Nephron (organoid): ENCODE measurements around the gene CEND1.

Experiments
- H3K27ac Mint-ChIP-seq, 3 experiments: 2 replicates each; pipeline ENCODE4 v1.8.0; 2020; ENCODE audit warnings: mixed read lengths in 3 of 3, mild to moderate bottlenecking in 2 of 3, moderate library complexity in 1 of 3
- H3K27me3 Mint-ChIP-seq: 2 replicates; pipeline ENCODE4 v1.8.0; 2021; ENCODE audit warnings: low read depth, mild to moderate bottlenecking, moderate library complexity, mixed read lengths
- H3K36me3 Mint-ChIP-seq: 2 replicates; pipeline ENCODE4 v1.8.0; 2020; ENCODE audit warnings: low read depth, mixed read lengths
- H3K4me1 Mint-ChIP-seq: 2 replicates; pipeline ENCODE4 v1.8.0; 2020; ENCODE audit warnings: mixed read lengths
- H3K4me3 Mint-ChIP-seq, 3 experiments: 2 replicates each; pipeline ENCODE4 v1.8.0; 2020; ENCODE audit warnings: mild to moderate bottlenecking in 3 of 3, mixed read lengths in 3 of 3, moderate library complexity in 2 of 3
- H3K9me3 Mint-ChIP-seq: 2 replicates; pipeline ENCODE4 v1.8.0; 2020; ENCODE audit warnings: mixed read lengths
- CTCF ChIP-seq, 3 experiments: fragments of 200-600 bp; sonication (generic); IDR thresholded peaks; one replicate each; pipeline ENCODE4 v1.5.0; 2021; ENCODE audit warnings: antibody characterized with exemption in 3 of 3; ENCODE audit not compliant: unreplicated experiment in 3 of 3

The CEND1 gene

GRCh38 chr11:818396-819128 is 28.7 kb upstream of the CEND1 start, which contains the start of gene PNPLA2:
Gene PNPLA2, plus strand, starts transcription at chr11:818914. Its CDS starts 805 bp downstream, at chr11:819719.
- peaks cover 4% of the 10 kb centered on the region for H3K36me3 Mint-ChIP-seq
- H3K9me3 Mint-ChIP-seq = no peaks in the 10 kb centered on the region
- peaks cover 4% of the 10 kb centered on the region for H3K4me1 Mint-ChIP-seq
- peak within 1 kb of the TSS in 1 of 3 experiments; percentile 67 for H3K27ac Mint-ChIP-seq
- no peak for TF ChIP-seq CTCF (IDR thresholded peaks at IDR 0.05; ENCODE audit: unreplicated experiment in 3 of 3)
- H3K27me3 Mint-ChIP-seq = peaks cover 5% of the 10 kb centered on the region
- H3K4me3 Mint-ChIP-seq = peak within 1 kb of the TSS; percentile 80 to 89 (median 86)

- Mint-ChIP-seq H3K27me3 (peaks cover 5% of the 10 kb centered on the region), H3K36me3 (peaks cover 15% of the 10 kb centered on the region), H3K4me3 (peak overlapping the region in 2 of 3 experiments; percentile 18 to 65), H3K4me1 (peaks cover 7% of the 10 kb centered on the region), H3K27ac (no peak overlapping the region), H3K9me3 (no peaks in the 10 kb centered on the region)
- TF ChIP-seq CTCF (IDR thresholded peaks at IDR 0.05; ENCODE audit: unreplicated experiment in 3 of 3) = no peak
Measured at GRCh38 chr11:816433-816779, 26.5 kb upstream of the CEND1 start.

GRCh38 chr11:815675-816432 is 26.0 kb upstream of the CEND1 start:
- H3K36me3 Mint-ChIP-seq = peaks cover 21% of the 10 kb centered on the region
- peak overlapping the region in 2 of 3 experiments; percentile 18 to 65 for H3K4me3 Mint-ChIP-seq
- TF ChIP-seq CTCF (IDR thresholded peaks at IDR 0.05; ENCODE audit: unreplicated experiment in 3 of 3) = no peak
- H3K27ac Mint-ChIP-seq = no peak overlapping the region
- H3K27me3 Mint-ChIP-seq = peaks cover 5% of the 10 kb centered on the region
- no peaks in the 10 kb centered on the region for H3K9me3 Mint-ChIP-seq
- H3K4me1 Mint-ChIP-seq = peaks cover 13% of the 10 kb centered on the region

GRCh38 chr11:813456-814096 is 23.7 kb upstream of the CEND1 start:
- Mint-ChIP-seq H3K27me3 (peaks cover 5% of the 10 kb centered on the region), H3K27ac (no peak overlapping the region), H3K4me3 (peak overlapping the region; percentile 15 to 53 (median 36)), H3K9me3 (no peaks in the 10 kb centered on the region), H3K36me3 (peaks cover 22% of the 10 kb centered on the region), H3K4me1 (peaks cover 17% of the 10 kb centered on the region)
- no peak for TF ChIP-seq CTCF (IDR thresholded peaks at IDR 0.05; ENCODE audit: unreplicated experiment in 3 of 3)

- TF ChIP-seq CTCF (IDR thresholded peaks at IDR 0.05; ENCODE audit: unreplicated experiment in 3 of 3) = no peak
- no peak overlapping the region for H3K27ac Mint-ChIP-seq
- H3K4me3 Mint-ChIP-seq = peak overlapping the region in 2 of 3 experiments; percentile 87
- no peaks in the 10 kb centered on the region for H3K9me3 Mint-ChIP-seq
- H3K4me1 Mint-ChIP-seq = peaks cover 15% of the 10 kb centered on the region
- peaks cover 22% of the 10 kb centered on the region for H3K36me3 Mint-ChIP-seq
- H3K27me3 Mint-ChIP-seq = peaks cover 4% of the 10 kb centered on the region
Measured at GRCh38 chr11:813072-813455, 23.2 kb upstream of the CEND1 start.
